ENCODE results near the gene CEP104.

The CEP104 gene

DNA sequence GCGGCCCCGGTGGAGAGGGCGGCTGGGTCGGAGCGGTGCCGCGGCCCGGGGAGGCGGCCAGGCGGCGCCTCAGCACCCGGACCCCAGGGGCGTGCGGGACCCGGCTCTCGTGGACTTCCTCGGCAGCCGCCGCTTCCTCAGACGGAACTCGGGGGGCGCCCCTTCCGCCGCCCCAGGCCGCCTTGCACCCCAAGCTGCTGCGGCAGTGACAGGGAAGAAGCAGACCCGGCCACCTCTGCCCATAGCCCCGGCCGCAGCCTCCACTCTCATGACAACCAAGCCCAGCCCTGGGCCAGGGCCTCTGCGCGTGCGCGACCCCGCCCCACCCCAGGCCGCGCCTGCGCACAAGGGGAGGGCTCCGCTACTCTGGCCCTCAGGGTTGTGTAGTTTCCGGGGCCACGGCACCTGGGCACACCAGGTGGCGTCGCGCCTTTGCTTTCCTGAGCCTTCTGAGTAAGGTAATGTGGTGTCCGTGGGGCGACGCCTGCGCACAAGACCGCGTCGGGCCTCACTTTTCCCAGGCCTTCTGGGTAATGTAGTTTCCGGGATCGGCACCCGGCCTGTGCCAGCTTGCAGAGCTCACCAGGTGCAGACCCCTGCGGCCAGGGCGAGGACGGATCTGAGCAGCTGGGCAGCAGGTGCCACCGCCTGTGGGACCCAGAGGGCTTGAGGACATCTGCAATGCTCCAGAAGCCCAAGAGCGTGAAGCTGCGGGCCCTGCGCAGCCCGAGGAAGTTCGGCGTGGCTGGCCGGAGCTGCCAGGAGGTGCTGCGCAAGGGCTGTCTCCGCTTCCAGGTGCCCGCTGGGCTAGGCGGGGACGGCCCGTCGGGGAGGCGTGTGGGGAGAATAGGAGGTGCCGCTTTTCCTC is at the start of gene CEP104, which contains the start of gene DFFB:
Gene CEP104, minus strand, starts transcription at position 289 of the 868 bp plus-strand sequence. CDS start 4,804 bp downstream, outside the sequence.
Gene DFFB, plus strand, starts transcription at position 554 of the 868 bp plus-strand sequence. Its CDS starts 128 bp downstream, at position 682.
- peak; percentile 62 to 95 (median 83) for DNase-seq

- no peak for DNase-seq
Observed at GRCh38 chr1:3906672-3907020, 49.6 kb upstream of the CEP104 start.

DNA sequence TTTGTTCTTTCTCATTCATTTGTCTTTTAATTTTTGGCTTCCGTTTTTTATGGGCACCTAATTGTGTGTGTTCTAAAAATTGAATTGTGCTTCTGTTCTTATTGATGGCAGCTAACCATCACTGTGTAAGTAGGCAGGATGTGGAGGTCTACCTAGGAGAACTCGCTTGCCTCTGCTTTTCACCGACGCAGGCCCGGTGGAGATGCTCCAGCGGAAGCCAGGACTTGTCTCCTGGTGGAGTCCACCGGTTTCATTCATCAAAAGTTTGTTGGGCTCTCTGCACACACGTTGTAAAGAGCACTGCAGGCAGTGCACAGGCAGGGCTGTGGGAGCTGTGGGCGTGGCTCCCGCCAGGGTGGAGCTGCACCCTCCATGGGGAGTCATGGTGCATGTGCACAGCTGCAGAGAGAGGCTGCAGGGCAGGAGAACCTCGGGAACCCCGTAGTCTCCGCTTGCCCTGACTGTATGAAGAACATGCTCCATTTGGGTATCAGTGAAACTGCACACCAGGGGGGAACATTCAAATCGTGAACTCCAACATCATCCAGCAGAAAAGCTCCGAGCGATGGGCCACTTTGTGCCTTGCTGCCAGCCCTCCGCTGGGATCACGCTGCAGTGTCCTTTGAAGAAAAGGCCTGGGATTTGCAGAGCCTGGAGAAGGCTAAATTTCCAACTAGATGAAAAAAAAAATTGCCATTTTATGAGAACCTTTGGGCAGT is 49.1 kb upstream of the CEP104 start:
- DNase-seq: no peak

DNA sequence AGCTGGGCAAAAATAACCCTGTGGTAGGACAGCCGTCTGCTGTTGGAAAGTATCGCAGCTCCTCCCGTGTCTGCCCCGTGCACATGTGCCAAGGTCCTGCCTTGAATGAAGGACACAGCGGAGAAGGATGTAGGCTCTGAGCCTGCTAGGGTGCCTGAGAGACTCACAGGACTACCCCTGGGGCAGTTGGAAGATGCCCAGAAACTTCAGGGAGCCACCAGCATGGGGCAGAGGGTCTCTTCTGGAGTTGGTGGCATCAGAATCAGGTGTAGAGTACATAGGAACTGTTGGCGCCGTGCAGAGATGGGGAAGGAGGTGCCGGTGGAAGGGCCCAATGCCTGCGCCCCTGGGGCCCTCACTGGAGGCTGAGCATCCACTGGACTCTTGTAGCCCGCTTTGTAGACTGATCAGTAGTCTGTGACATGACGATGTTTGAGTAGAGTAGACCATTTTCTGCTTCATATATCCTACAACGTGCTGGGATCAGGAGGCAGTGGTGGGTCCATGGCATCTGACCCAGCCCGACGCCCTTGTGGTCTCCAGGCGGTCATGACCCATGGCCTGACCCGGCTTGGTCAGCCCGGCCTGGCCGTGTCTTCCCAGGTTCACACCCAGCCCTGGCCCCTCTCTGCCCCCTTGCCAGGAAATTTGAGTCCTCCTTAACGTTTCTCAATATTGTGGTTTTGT is 48.4 kb upstream of the CEP104 start:
- no peak for DNase-seq

- no peak for DNase-seq
Observed at GRCh38 chr1:3904843-3905185, 47.8 kb upstream of the CEP104 start.

DNA sequence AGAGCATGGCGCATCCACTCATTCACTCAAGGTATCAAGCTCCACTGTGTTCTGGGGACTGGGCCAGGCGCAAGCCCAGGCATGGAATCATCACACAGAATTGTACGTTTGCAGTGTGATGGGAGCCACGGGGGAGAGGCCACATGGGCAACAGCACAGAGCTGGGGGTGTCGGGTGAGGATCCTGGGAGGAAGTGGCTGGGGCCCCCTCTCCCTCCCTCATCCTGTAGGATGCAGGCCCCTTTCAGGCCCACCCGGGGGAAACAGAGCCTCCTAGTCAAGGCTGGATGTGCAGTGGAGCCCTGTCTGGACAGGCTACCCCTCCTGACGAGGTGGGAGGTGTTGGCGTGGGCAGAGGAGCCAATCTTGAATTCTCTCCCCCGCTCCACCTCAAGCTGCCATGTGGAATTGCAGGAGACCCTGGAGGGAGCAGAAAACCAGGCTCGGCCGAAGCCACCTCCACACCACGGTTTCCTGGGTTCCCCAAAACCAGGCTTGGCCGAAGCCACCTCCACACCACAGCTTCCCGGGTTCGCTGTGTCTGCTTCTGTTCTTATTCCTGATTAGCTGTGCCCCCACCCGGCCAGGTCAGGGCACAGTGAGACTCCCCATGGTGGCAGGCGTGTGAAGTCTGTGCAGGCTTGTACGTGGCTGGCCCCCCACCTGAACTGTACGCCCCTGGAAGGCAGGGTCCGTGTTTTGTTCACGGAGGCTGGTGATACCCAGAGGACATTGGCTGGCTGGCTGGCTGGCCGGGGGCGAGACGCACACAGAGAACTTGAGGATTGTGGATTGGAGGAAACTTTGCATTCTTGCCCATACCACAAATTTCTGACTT is 47.2 kb upstream of the CEP104 start:
- no peak for DNase-seq

- DNase-seq: no peak
Observed at GRCh38 chr1:3903141-3904005, 46.4 kb upstream of the CEP104 start.

DNA sequence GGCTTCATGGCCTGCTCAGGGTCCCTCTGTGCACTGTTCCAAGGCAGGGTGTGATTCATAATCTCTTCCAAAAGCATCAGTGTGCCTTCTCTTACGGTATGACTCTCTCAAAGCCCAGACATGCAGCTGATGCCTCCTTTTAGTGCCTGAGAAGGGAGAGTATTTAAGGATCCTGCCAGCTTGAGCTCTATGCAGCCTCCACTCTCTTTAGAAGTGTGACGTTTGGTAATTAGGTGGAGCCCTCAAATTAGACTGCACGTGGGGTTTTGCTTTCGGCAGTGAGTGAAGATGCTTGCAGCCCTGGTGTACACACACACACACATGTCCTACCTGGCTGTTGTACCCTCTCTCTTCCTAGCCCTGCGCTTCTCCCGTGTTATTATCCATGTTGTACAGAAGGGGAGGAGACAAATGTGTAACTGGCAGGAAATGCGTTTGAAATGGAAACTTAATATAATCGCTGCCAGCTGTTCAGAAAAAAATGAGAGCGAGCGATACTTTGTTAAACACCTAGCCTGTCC is 45.6 kb upstream of the CEP104 start:
- peak in 9 of 56 donors; percentile 5 to 24 (median 20) for DNase-seq

GRCh38 chr1:3902111-3902511 is 45.1 kb upstream of the CEP104 start:
- DNase-seq: no peak

DNA sequence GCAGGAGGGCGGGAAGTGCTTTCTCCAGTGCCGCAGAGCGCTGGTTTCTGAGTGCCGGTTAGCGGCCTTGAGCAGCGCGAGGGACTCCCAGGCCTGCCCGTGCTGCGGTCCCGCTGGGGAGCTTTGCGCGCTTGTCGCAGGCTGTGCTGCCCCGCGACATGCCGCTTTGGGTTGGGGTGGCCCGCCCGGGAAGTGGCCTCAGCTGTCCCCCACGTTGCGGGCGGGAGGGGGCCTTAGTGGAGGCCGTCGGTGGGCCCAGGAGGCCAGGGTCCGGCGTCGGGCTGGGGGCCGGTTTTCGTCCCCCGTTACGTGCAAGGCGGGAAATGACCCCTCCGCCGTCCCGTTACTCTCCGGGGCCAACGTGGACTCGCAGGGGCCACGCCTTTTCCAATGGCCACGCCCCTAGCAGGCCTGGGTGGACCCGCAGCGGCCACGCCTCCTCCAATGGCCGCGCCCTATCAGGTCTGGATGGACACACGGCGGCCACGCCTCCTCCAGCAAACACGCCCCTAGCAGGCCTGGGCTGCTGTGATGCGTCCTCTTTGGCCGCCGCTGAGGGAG is 44.0 kb upstream of the CEP104 start:
- peak; percentile 48 to 97 (median 90) for DNase-seq

- DNase-seq: peak; percentile 91 to 100 (median 98)
Observed at GRCh38 chr1:3900150-3900968, 43.3 kb upstream of the CEP104 start, which contains the start of gene C1orf174. Gene C1orf174 (minus strand): TSS chr1:3900272. CDS start chr1:3900186, 86 bp downstream.

GRCh38 chr1:3899754-3900149 is 42.7 kb upstream of the CEP104 start:
- peak in 4 of 56 donors; percentile 25 to 73 (median 60) for DNase-seq

DNA sequence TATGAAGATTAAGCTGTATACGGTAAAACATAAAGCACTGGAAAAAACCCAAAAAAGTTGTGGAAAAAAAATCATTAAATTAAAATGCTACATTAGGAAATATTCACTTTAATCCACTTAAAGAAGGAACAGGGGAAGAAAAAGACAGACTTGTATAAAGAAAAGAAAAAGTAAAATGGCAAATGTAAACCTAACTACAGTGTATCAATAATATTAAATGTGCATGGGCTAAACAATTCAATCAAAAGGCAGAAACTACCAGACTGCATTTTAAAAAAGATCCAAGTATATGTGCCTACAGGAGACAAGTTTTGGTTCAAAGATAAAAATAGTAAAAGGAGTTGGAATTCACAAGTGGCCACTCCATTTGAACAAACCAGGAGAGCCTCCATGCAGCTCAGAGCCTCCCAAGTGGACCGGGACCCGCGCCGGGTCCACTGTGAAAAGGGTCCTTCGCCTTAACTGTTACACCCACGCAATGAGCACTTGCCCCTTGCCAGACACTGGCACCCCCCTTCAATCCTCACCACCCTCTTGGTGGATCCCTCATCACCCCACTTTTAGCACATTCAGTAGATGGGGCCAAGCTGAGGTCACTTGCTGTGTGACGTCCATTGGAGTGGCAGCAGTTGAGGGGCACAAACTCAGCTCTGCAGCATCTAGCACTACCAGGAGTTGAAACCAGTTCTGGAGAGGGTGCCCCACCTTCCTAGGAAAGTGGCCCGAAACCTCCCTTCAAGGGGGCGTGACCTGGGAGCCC is 42.2 kb upstream of the CEP104 start:
- DNase-seq: no peak

GRCh38 chr1:3898475-3898735 is 41.4 kb upstream of the CEP104 start:
- no peak for DNase-seq

- DNase-seq: no peak
Observed at GRCh38 chr1:3896396-3897000, 39.5 kb upstream of the CEP104 start.

- DNase-seq: no peak
Observed at GRCh38 chr1:3895951-3896325, 38.9 kb upstream of the CEP104 start.

GRCh38 chr1:3895279-3895950 is 38.4 kb upstream of the CEP104 start:
- DNase-seq: no peak

Data from nucleus accumbens (tissue), 56 donors.